Measurements from ENCODE around the gene HLCS. TPM values are rescaled to one million over a fixed set of nuclear protein-coding genes. Genes with fewer than 3 reads are reported as not detected.
A peak's percentile ranks its signal among the peaks of the same experiment; 100 is the strongest.

The HLCS gene
- total RNA-seq, 2 experiments from 2014 or later = 12.5 to 15.5 TPM

- H3K27me3 Mint-ChIP-seq = no peaks in the 10 kb centered on the region
- POLR2A ChIA-PET = no interaction called here
- peaks cover 11% of the 10 kb centered on the region for H3K4me1 Mint-ChIP-seq (ENCODE audit: low read depth)
- no peak overlapping the region for H3K27ac Mint-ChIP-seq
- H3K36me3 Mint-ChIP-seq (ENCODE audit: low read depth) = no peaks in the 10 kb centered on the region
- intact Hi-C loops (cut with micrococcal nuclease) = no loop called here
- no peaks in the 10 kb centered on the region for H3K9me3 Mint-ChIP-seq
- no peak for ATAC-seq
- CTCF ChIA-PET = interaction anchor here (1.6 to 2.0 kb wide), 3 partner anchors 10 to 25 kb away, joined by 3 to 13 read pairs (median 4); no protein-coding TSS in a partner anchor
- no peak overlapping the region for H3K4me3 Mint-ChIP-seq
- TF ChIP-seq, protein P1, sequence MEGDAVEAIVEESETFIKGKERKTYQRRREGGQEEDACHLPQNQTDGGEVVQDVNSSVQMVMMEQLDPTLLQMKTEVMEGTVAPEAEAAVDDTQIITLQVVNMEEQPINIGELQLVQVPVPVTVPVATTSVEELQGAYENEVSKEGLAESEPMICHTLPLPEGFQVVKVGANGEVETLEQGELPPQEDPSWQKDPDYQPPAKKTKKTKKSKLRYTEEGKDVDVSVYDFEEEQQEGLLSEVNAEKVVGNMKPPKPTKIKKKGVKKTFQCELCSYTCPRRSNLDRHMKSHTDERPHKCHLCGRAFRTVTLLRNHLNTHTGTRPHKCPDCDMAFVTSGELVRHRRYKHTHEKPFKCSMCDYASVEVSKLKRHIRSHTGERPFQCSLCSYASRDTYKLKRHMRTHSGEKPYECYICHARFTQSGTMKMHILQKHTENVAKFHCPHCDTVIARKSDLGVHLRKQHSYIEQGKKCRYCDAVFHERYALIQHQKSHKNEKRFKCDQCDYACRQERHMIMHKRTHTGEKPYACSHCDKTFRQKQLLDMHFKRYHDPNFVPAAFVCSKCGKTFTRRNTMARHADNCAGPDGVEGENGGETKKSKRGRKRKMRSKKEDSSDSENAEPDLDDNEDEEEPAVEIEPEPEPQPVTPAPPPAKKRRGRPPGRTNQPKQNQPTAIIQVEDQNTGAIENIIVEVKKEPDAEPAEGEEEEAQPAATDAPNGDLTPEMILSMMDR (IDR thresholded peaks at IDR 0.05) = no peak
- no peak for DNase-seq
These were observed 52.0 kb downstream of the HLCS start for GRCh38 chr21:36914244-36915013.

DNA sequence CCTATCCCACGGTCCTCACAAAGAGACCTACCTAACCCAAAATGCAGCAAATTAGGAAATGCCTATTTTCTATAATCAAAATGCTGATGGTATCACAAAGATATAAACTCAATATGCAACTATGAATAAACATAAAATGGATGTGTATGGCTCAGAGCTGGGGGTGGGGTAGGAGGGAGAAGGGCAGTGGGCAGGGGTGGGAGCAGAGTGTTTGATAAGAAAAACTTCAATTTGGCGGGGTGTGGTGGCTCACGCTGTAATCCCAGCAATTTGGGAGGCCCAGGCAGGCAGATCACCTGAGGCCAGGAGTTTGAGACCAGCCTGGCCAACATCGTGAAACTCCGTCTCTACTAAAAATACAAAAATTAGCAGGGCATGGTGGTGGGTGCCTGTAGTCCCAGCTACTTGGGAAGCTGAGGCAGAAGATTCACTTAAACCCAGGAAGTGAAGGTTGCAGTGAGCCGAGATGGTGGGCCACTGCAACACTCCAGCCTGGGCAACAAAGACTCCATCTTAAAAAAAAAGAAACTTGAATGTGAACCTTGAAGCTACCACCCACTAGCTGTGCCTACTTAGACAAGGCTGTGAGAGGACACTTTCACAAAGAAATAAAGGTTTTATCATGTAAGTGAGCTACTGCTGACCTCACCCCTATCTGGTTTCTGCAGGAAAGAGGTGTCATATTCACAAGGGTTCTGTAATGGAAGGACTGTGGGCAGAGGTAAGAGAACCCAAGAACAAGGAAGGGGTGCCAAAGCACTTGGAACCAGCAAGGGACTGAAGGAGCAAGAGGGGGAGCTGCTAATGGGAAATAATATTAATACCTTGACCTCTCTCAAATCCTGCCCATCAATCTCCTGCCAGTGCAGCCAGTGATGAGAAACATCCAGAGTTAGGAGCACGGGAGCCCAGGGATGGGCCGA lies 53.0 kb downstream of the HLCS start:
- intact Hi-C loops (cut with micrococcal nuclease) = no loop called here
- ATAC-seq (no peak), DNase-seq (no peak)
- no peaks in the 10 kb centered on the region for H3K27me3 Mint-ChIP-seq
- no peaks in the 10 kb centered on the region for H3K36me3 Mint-ChIP-seq (ENCODE audit: low read depth)
- ChIA-PET POLR2A (no interaction called here), CTCF (interaction anchor here (0.6 to 1.6 kb wide), 3 partner anchors 11 to 26 kb away, joined by 3 to 4 read pairs (median 3); no protein-coding TSS in a partner anchor)
- H3K4me3 Mint-ChIP-seq = no peak overlapping the region
- no peaks in the 10 kb centered on the region for H3K9me3 Mint-ChIP-seq
- H3K4me1 Mint-ChIP-seq (ENCODE audit: low read depth) = peaks cover 11% of the 10 kb centered on the region
- TF ChIP-seq, protein P1 (IDR thresholded peaks at IDR 0.05) = no peak
- H3K27ac Mint-ChIP-seq = no peak overlapping the region

- CTCF ChIA-PET = no interaction called here
- Mint-ChIP-seq H3K4me3 (no peak overlapping the region), H3K27ac (no peak overlapping the region)
These were observed 55.7 kb downstream of the HLCS start for GRCh38 chr21:36910581-36911307.

DNA sequence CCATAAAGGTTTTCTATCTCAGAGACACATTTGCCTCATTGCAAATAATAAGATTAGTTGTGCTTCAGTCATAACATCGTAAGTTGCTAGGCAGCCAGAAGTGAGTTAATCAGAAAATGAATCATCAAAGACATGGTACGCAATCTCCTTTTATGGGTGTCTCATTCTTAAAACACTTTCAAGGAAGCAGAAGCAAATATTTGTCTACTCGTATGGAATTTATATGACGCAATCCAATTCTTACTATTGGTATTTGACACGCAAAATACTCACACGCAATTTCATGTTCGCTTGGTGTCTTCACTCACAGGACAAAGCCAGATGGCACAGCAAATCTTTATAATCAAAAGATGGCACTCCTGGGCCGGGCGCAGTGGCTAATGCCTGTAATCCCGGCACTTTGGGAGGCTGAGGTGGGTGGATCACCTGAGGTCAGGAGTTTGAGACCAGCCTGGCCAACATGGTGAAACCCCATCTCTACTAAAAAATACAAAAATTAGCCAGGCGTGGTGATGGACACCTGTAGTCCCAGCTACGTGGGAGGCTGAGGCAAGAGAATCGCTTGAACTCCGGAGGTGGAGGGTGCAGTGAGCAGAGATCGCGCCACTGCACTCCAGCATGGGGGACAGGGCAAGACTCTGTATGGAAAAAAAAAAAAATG lies 56.4 kb downstream of the HLCS start:
- TF ChIP-seq, protein P1 (IDR thresholded peaks at IDR 0.05) = no peak
- intact Hi-C loops (cut with micrococcal nuclease) = no loop called here
- Mint-ChIP-seq H3K4me1 (ENCODE audit: low read depth) (peaks cover 4% of the 10 kb centered on the region), H3K27ac (no peak overlapping the region), H3K4me3 (no peak overlapping the region), H3K27me3 (no peaks in the 10 kb centered on the region), H3K9me3 (no peaks in the 10 kb centered on the region), H3K36me3 (ENCODE audit: low read depth) (no peaks in the 10 kb centered on the region)
- ChIA-PET CTCF (no interaction called here), POLR2A (no interaction called here)
- DNase-seq = no peak
- peak; percentile 58 for ATAC-seq

More at GRCh38 chr21:36910581-36911307, 55.7 kb downstream of the HLCS start:
- DNase-seq = no peak
- intact Hi-C loops (cut with micrococcal nuclease) = no loop called here
- ATAC-seq = no peak
- TF ChIP-seq, protein P1 (IDR thresholded peaks at IDR 0.05) = no peak
- Mint-ChIP-seq H3K4me1 (ENCODE audit: low read depth) (peaks cover 4% of the 10 kb centered on the region), H3K36me3 (ENCODE audit: low read depth) (no peaks in the 10 kb centered on the region), H3K27me3 (no peaks in the 10 kb centered on the region), H3K9me3 (no peaks in the 10 kb centered on the region)
- POLR2A ChIA-PET = no interaction called here

All from activated CD8-positive, alpha-beta T cell treated with anti-CD3 and anti-CD28 coated beads for 36 hours (primary cell).